WTC11 (cell line): ENCODE measurements around the gene FGFR4.

Source experiments
- ARID4B ChIP-seq: sonication (generic); formaldehyde crosslinking; IDR thresholded peaks from 2 replicates; pipeline ENCODE4 v1.8.0; 2023; ENCODE audit warnings: missing genetic modification reagents, mild to moderate bottlenecking, borderline replicate concordance
- ATF2 ChIP-seq: sonication (generic); formaldehyde crosslinking; IDR thresholded peaks from 2 replicates; pipeline ENCODE4 v1.8.1; 2022; ENCODE audit warnings: low read depth, missing genetic modification reagents, borderline replicate concordance
- ATF3 ChIP-seq: sonication (generic); formaldehyde crosslinking; conservative IDR thresholded peaks from 2 replicates; pipeline ENCODE4 v1.8.1; 2022; ENCODE audit warnings: mild to moderate bottlenecking, missing genetic modification reagents
- CTCF ChIP-seq: fragments of 200-600 bp; IDR thresholded peaks from 2 replicates; pipeline ENCODE4 v1.8.0; 2022; ENCODE audit warnings: antibody characterized with exemption
- ETV6 ChIP-seq: sonication (generic); formaldehyde crosslinking; IDR thresholded peaks from 2 replicates; pipeline ENCODE4 v1.8.1; 2022; ENCODE audit warnings: mild to moderate bottlenecking, missing genetic modification reagents
- GABPB1 ChIP-seq: sonication (generic); formaldehyde crosslinking; IDR thresholded peaks from 2 replicates; pipeline ENCODE4 v1.8.1; 2023; ENCODE audit warnings: mild to moderate bottlenecking, missing genetic modification reagents
- MAX ChIP-seq: sonication (generic); formaldehyde crosslinking; IDR thresholded peaks from 2 replicates; pipeline ENCODE4 v1.8.0; 2022; ENCODE audit warnings: mild to moderate bottlenecking, missing genetic modification reagents
- MLX ChIP-seq: sonication (generic); formaldehyde crosslinking; IDR thresholded peaks from 2 replicates; pipeline ENCODE4 v1.8.1; 2023; ENCODE audit warnings: mild to moderate bottlenecking, missing genetic modification reagents, moderate library complexity
- NR2C2 ChIP-seq: sonication (generic); formaldehyde crosslinking; IDR thresholded peaks from 2 replicates; pipeline ENCODE4 v1.8.0; 2022; ENCODE audit warnings: mild to moderate bottlenecking, missing genetic modification reagents
- PRDM15 ChIP-seq: sonication (generic); formaldehyde crosslinking; IDR thresholded peaks from 2 replicates; pipeline ENCODE4 v1.8.0; 2022; ENCODE audit warnings: missing genetic modification reagents
- USF2 ChIP-seq: sonication (generic); formaldehyde crosslinking; IDR thresholded peaks from 2 replicates; pipeline ENCODE4 v1.8.1; 2023; ENCODE audit warnings: mild to moderate bottlenecking, missing genetic modification reagents, moderate library complexity
- TF ChIP-seq, protein P1 (sequence below): fragments of 250-450 bp; sonication (Bioruptor Pico); IDR thresholded peaks from 2 replicates; pipeline ENCODE4 v2.1.2; 2022; ENCODE audit warnings: mild to moderate bottlenecking, moderate library complexity

- TF ChIP-seq CTCF, result no peak
- no peak for TF ChIP-seq NR2C2 (CRISPR knock-in tag)
- no peak for TF ChIP-seq USF2 (CRISPR knock-in tag)
- TF ChIP-seq ARID4B, result no peak
- TF ChIP-seq ETV6, result no peak
- no peak for TF ChIP-seq ATF2 (CRISPR knock-in tag)
- no peak for TF ChIP-seq GABPB1 (CRISPR knock-in tag)
- TF ChIP-seq, protein P1, sequence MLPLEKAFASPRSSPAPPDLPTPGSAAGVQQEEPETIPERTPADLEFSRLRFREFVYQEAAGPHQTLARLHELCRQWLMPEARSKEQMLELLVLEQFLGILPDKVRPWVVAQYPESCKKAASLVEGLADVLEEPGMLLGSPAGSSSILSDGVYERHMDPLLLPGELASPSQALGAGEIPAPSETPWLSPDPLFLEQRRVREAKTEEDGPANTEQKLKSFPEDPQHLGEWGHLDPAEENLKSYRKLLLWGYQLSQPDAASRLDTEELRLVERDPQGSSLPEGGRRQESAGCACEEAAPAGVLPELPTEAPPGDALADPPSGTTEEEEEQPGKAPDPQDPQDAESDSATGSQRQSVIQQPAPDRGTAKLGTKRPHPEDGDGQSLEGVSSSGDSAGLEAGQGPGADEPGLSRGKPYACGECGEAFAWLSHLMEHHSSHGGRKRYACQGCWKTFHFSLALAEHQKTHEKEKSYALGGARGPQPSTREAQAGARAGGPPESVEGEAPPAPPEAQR, result no peak
- no peak for TF ChIP-seq MLX
- no peak for TF ChIP-seq ATF3
- TF ChIP-seq MAX (CRISPR knock-in tag), result no peak
- no peak for TF ChIP-seq PRDM15
Observed at GRCh38 chr5:177123789-177124485, 37.2 kb downstream of the FGFR4 start.
